CD14-positive monocyte (primary cell): ENCODE results near the gene CDX2. TPM values are rescaled to one million over a fixed set of nuclear protein-coding genes. Genes with fewer than 3 reads are reported as not detected.

Source experiments
- DNase-seq, 3 donors: peaks; one replicate each; pipeline ENCODE4 v3.0.0-alpha.2; 2011 to 2022
- H2AFZ ChIP-seq: 2 replicates; pipeline ENCODE4 v1.6.0; 2012; ENCODE audit warnings: mild to moderate bottlenecking, low read depth, low read length, inconsistent platforms; ENCODE audit not compliant: insufficient read depth, poor library complexity, severe bottlenecking
- H3K27ac ChIP-seq, 2 donors: 1 replicate in 1 of 2; 2 replicates in 1 of 2; pipeline ENCODE4 v1.5.1; 2012 to 2013; ENCODE audit warnings: low read length in 2 of 2, control low read depth in 1 of 2, inconsistent platforms in 1 of 2, low read depth in 1 of 2, mild to moderate bottlenecking in 1 of 2
- H3K27me3 ChIP-seq, 2 donors: one replicate each; pipeline versions ENCODE4 v1.6.0 to v1.6.1; 2011 to 2013; ENCODE audit warnings: low read length in 2 of 2; ENCODE audit not compliant: control insufficient read depth in 2 of 2, insufficient read depth in 2 of 2
- H3K36me3 ChIP-seq, 2 donors: replicated peaks in 1 of 2; 1 replicate in 1 of 2; 2 replicates in 1 of 2; pipeline versions ENCODE4 v1.5.1 to v1.6.1; 2012 to 2013; ENCODE audit warnings: low read length in 2 of 2, control low read depth in 1 of 2, inconsistent platforms in 1 of 2, mild to moderate bottlenecking in 1 of 2; ENCODE audit not compliant: insufficient read depth in 2 of 2, control insufficient read depth in 1 of 2
- H3K4me1 ChIP-seq, 2 donors: 1 replicate in 1 of 2; 2 replicates in 1 of 2; pipeline versions ENCODE4 v1.5.1 to v1.6.1; 2012 to 2013; ENCODE audit warnings: low read length in 2 of 2, control low read depth in 1 of 2, inconsistent platforms in 1 of 2, mild to moderate bottlenecking in 1 of 2, moderate library complexity in 1 of 2; ENCODE audit not compliant: insufficient read depth in 2 of 2, control insufficient read depth in 1 of 2
- H3K4me2 ChIP-seq: replicated peaks from 2 replicates; pipeline ENCODE3; 2012; ENCODE audit warnings: low read length, moderate library complexity, mild to moderate bottlenecking; ENCODE audit not compliant: poor library complexity, severe bottlenecking; ENCODE audit errors: extremely low read depth
- H3K4me3 ChIP-seq, 3 experiments: fragments of 200-600 bp in 1 of 3; sonication (generic) in 1 of 3; replicated peaks in 1 of 3; 1 replicate in 2 of 3; 2 replicates in 1 of 3; pipeline ENCODE4 v1.5.1; 2011 to 2013; ENCODE audit warnings: low read length in 3 of 3, mild to moderate bottlenecking in 3 of 3, control low read depth in 2 of 3, low read depth in 2 of 3, inconsistent platforms in 1 of 3, moderate library complexity in 1 of 3
- H3K79me2 ChIP-seq: 2 replicates; pipeline ENCODE4 v1.6.0; 2012; ENCODE audit warnings: mild to moderate bottlenecking, control low read depth, inconsistent platforms, low read length, moderate library complexity; ENCODE audit not compliant: insufficient read depth
- H3K9ac ChIP-seq: 2 replicates; pipeline ENCODE4 v1.6.0; 2017; ENCODE audit warnings: low read length, mild to moderate bottlenecking; ENCODE audit not compliant: insufficient read depth, poor library complexity, severe bottlenecking
- H3K9me3 ChIP-seq, 2 donors: replicated peaks in 1 of 2; 1 replicate in 1 of 2; 2 replicates in 1 of 2; pipeline versions ENCODE4 v1.5.1 to v1.6.1; 2012 to 2013; ENCODE audit warnings: low read length in 2 of 2, control low read depth in 1 of 2; ENCODE audit not compliant: control insufficient read depth in 1 of 2, insufficient read depth in 1 of 2
- H4K20me1 ChIP-seq: 2 replicates; pipeline ENCODE4 v1.6.0; 2012; ENCODE audit warnings: mild to moderate bottlenecking, low read length, control low read depth, moderate library complexity; ENCODE audit not compliant: insufficient read depth
- H3K27ac Mint-ChIP-seq, 7 donors: one replicate each; pipeline ENCODE4 v1.8.0; 2020; ENCODE audit warnings: mild to moderate bottlenecking in 7 of 7, mixed read lengths in 7 of 7, moderate library complexity in 6 of 7, inconsistent platforms in 2 of 7
- H3K27me3 Mint-ChIP-seq, 3 donors: one replicate each; pipeline ENCODE4 v1.8.0; 2021 to 2022; ENCODE audit warnings: low read depth in 3 of 3, mild to moderate bottlenecking in 3 of 3, mixed read lengths in 3 of 3, moderate library complexity in 3 of 3, inconsistent platforms in 1 of 3
- H3K36me3 Mint-ChIP-seq, 2 donors: one replicate each; pipeline ENCODE4 v1.8.0; 2020; ENCODE audit warnings: mixed read lengths in 2 of 2, inconsistent platforms in 1 of 2, mild to moderate bottlenecking in 1 of 2
- H3K4me1 Mint-ChIP-seq: one replicate; pipeline ENCODE4 v1.8.0; 2020; ENCODE audit warnings: mild to moderate bottlenecking, mixed read lengths
- H3K4me3 Mint-ChIP-seq, 2 donors: one replicate each; pipeline ENCODE4 v1.8.0; 2020; ENCODE audit warnings: mild to moderate bottlenecking in 2 of 2, mixed read lengths in 2 of 2, moderate library complexity in 1 of 2
- H3K9me3 Mint-ChIP-seq, 7 donors: one replicate each; pipeline ENCODE4 v1.8.0; 2020 to 2022; ENCODE audit warnings: mixed read lengths in 7 of 7, mild to moderate bottlenecking in 6 of 7, moderate library complexity in 6 of 7, inconsistent platforms in 2 of 7
- WGBS: methylation state at CpG from one replicate; pipeline ENCODE4 v1.1.5; 2013; ENCODE audit warnings: missing lambda C conversion rate; ENCODE audit not compliant: insufficient coverage; 5-methylcytosine and 5-hydroxymethylcytosine counted together
- intact Hi-C, 2 donors: fragments of 100-400 bp; cut with micrococcal nuclease; formaldehyde crosslinking; loops; one replicate each; pipeline versions ENCODE4 v1.15.0 to v1.15.1; 2023
- polyA plus RNA-seq, 3 donors: library from polyadenylated mRNA; depleted of rRNA in 1 of 3; unstranded in 2 of 3; stranded (reverse) in 1 of 3; fragments of 300-500 nt in 2 of 3; fragments of >200 nt in 1 of 3; fragmentation: Illumina TruSeq in 2 of 3; gene quantifications; 1 replicate in 2 of 3; 2 replicates in 1 of 3; pipeline ENCODE4 v1.2.3, GENCODE V29; 2012 to 2021
- small RNA-seq: library from RNA; depleted of rRNA; stranded (forward); fragments of <200 nt; gene quantifications from one replicate; pipeline ENCODE3, GENCODE V24; 2012; ENCODE audit warnings: low read depth; ENCODE audit not compliant: insufficient read length
- TF ChIP-seq, protein P1 (sequence below): fragments of 200-600 bp; IDR thresholded peaks from one replicate; pipeline ENCODE4 v1.8.0; 2022; ENCODE audit warnings: antibody characterized with exemption, mild to moderate bottlenecking

CDX2 gene
- polyA plus RNA-seq, 3 donors: not detected

DNA sequence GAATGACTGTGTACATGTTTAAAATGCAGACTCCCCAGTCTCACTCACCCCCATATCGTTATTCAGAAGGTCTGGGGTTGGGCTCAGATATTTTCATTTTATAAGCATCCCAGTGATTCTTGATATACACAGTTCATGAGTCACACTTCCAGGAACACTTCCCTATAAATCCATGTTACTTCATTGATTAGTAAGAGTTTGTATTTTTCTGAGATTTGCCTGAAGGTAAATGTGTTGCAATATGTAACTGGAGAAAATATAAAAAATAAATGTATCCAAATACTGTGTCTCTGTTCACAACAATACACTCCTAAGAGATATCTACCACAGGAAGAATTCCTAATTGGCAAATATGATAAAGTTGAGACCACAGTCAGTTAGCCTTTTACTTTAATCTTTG, 56.0 kb downstream of the CDX2 start:
- intact Hi-C loops: no loop called here
- Histone ChIP-seq H3K9me3 (peaks cover 0 to 16% of the 10 kb centered on the region in 2 donors), H2AFZ (no peak overlapping the region), H3K9ac (no peak overlapping the region), H3K4me1 (no peaks in the 10 kb centered on the region), H4K20me1 (no peaks in the 10 kb centered on the region), H3K79me2 (no peaks in the 10 kb centered on the region), H3K36me3 (no peaks in the 10 kb centered on the region), H3K27ac (no peak overlapping the region), H3K4me2 (no peak overlapping the region), H3K4me3 (no peak overlapping the region), H3K27me3 (peaks cover 67 to 87% of the 10 kb centered on the region in 2 donors)
- H3K4me1 Mint-ChIP-seq: peaks cover 8% of the 10 kb centered on the region
- H3K36me3 Mint-ChIP-seq: peaks cover 0 to 2% of the 10 kb centered on the region in 2 donors
- no peak for DNase-seq
- TF ChIP-seq, protein P1, sequence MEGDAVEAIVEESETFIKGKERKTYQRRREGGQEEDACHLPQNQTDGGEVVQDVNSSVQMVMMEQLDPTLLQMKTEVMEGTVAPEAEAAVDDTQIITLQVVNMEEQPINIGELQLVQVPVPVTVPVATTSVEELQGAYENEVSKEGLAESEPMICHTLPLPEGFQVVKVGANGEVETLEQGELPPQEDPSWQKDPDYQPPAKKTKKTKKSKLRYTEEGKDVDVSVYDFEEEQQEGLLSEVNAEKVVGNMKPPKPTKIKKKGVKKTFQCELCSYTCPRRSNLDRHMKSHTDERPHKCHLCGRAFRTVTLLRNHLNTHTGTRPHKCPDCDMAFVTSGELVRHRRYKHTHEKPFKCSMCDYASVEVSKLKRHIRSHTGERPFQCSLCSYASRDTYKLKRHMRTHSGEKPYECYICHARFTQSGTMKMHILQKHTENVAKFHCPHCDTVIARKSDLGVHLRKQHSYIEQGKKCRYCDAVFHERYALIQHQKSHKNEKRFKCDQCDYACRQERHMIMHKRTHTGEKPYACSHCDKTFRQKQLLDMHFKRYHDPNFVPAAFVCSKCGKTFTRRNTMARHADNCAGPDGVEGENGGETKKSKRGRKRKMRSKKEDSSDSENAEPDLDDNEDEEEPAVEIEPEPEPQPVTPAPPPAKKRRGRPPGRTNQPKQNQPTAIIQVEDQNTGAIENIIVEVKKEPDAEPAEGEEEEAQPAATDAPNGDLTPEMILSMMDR: no peak
- peaks cover 67 to 89% (median 83%) of the 10 kb centered on the region in 3 donors for H3K27me3 Mint-ChIP-seq
- H3K4me3 Mint-ChIP-seq: no peak overlapping the region
- WGBS: no CpG with 5 or more reads among the region's 1 CpG
- H3K9me3 Mint-ChIP-seq: peaks cover 0 to 11% (median 4%) of the 10 kb centered on the region in 7 donors
- no peak overlapping the region for H3K27ac Mint-ChIP-seq

DNA sequence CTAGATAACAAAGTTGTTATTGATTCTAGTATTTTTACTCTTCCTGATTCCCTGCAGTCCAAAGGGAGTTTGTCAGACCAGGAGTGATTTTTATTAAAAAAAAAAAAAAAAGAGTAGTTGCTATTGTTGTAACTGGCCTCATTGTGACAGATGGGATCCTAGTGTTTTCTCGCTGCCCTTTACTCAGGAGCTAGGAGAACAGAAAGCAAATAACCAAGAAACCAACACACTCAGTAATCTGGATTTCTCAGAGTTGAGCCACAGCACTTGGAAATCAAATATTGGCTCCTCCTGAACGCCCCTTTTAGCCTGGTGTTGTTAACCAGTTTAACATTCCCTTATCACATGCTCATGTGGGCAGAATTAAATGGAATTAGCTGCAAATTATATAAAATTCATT, 57.6 kb downstream of the CDX2 start:
- Mint-ChIP-seq H3K27ac (no peak overlapping the region), H3K27me3 (peaks cover 63 to 82% (median 74%) of the 10 kb centered on the region in 3 donors), H3K9me3 (peaks cover 0 to 8% (median 2%) of the 10 kb centered on the region in 7 donors), H3K4me1 (no peaks in the 10 kb centered on the region), H3K4me3 (no peak overlapping the region), H3K36me3 (no peaks in the 10 kb centered on the region)
- no peaks in the 10 kb centered on the region for H3K36me3 ChIP-seq
- no peaks in the 10 kb centered on the region for H3K79me2 ChIP-seq
- no peak overlapping the region for H3K4me3 ChIP-seq
- no peak overlapping the region for H3K27ac ChIP-seq
- DNase-seq: no peak
- intact Hi-C loops: no loop called here
- no peak overlapping the region for H2AFZ ChIP-seq
- H3K4me1 ChIP-seq: no peaks in the 10 kb centered on the region
- TF ChIP-seq, protein P1: no peak
- peaks cover 58 to 80% of the 10 kb centered on the region in 2 donors for H3K27me3 ChIP-seq
- no peak overlapping the region for H3K9ac ChIP-seq
- WGBS: no CpG with 5 or more reads among the region's 2 CpGs
- no peaks in the 10 kb centered on the region for H4K20me1 ChIP-seq
- peaks cover 0 to 9% of the 10 kb centered on the region in 2 donors for H3K9me3 ChIP-seq
- no peak overlapping the region for H3K4me2 ChIP-seq

Small RNA genes lying within 50 kb of the gene (small RNA-seq; reads per million reads assigned to genes)
- not detected for gene ATP5F1EP2
- not detected for gene RN7SL272P

Other genes with a start within 250 kb of the CDX2 start
- gene GSX1, start 176.8 kb downstream of the CDX2 start, polyA plus RNA-seq: not detected
- not detected for gene PDX1, start 49.3 kb downstream of the CDX2 start, polyA plus RNA-seq
- gene URAD, start 19.4 kb upstream of the CDX2 start, polyA plus RNA-seq: under 1 TPM in 1 of 3 donors, not detected in 2; 0.12 TPM
- gene FLT3, start 131.3 kb upstream of the CDX2 start, polyA plus RNA-seq: 1 to 10 TPM; 2.1 to 5.3 (median 3.7) TPM
- 10 to 100 TPM in 1 of 3 donors, 1 to 10 TPM in 2; 3.0 to 27.9 (median 3.2) TPM for gene PAN3, start 169.2 kb upstream of the CDX2 start, polyA plus RNA-seq